HEK293 (cell line): ENCODE measurements around the gene SULT2A1.

Source experiments
- CTCF ChIA-PET: fragments of 350-600 bp; formaldehyde crosslinking; extraction: SDS; loops from one replicate; lab custom pipeline; 2021; ENCODE audit warnings: antibody characterized with exemption; lab: Yijun Ruan, JAX
- POLR2A ChIA-PET: fragments of 300-600 bp; formaldehyde crosslinking; extraction: SDS; loops from one replicate; lab custom pipeline; 2020; ENCODE audit warnings: antibody characterized with exemption, inconsistent platforms; lab: Yijun Ruan, JAX
- H3K27ac ChIP-seq: fragments of 200-500 bp; sonication (Bioruptor generic); 2 replicates; pipeline ENCODE4 v1.5.1; 2014; ENCODE audit warnings: low read depth, low read length, control low read depth, inconsistent platforms; ENCODE audit errors: extremely low read depth
- H3K36me3 ChIP-seq, 2 experiments: fragments of 200-500 bp in 1 of 2; sonication (Bioruptor generic) in 1 of 2; 1 replicate in 1 of 2; 2 replicates in 1 of 2; pipeline ENCODE4 v1.5.1; 2014 to 2017; ENCODE audit warnings: inconsistent platforms in 2 of 2, low read length in 2 of 2; ENCODE audit not compliant: control insufficient read depth in 2 of 2, insufficient read depth in 1 of 2
- H3K4me1 ChIP-seq: fragments of 200-500 bp; sonication (Bioruptor generic); 2 replicates; pipeline ENCODE4 v1.5.1; 2014; ENCODE audit warnings: mild to moderate bottlenecking, low read length, inconsistent platforms; ENCODE audit not compliant: control insufficient read depth, insufficient read depth
- H3K4me3 ChIP-seq: 2 replicates; pipeline ENCODE4 v1.5.1; 2011; ENCODE audit warnings: low read depth, mild to moderate bottlenecking, control low read depth, low read length, moderate library complexity
- H3K9me3 ChIP-seq: fragments of 200-500 bp; sonication (Bioruptor generic); 2 replicates; pipeline ENCODE4 v1.5.1; 2014; ENCODE audit warnings: low read depth, low read length, inconsistent platforms; ENCODE audit not compliant: control insufficient read depth, insufficient read depth
- AEBP2 ChIP-seq: fragments of 450-650 bp; formaldehyde crosslinking; IDR thresholded peaks from 2 replicates; pipeline ENCODE4 v1.5.1; 2016; ENCODE audit warnings: missing biosample characterization, missing genetic modification characterization, borderline replicate concordance
- CTCF ChIP-seq: fragments of 450-650 bp; formaldehyde crosslinking; IDR thresholded peaks from 2 replicates; pipeline ENCODE4 v1.5.1; 2016; ENCODE audit warnings: missing biosample characterization, missing genetic modification characterization
- EGR2 ChIP-seq: fragments of 450-650 bp; formaldehyde crosslinking; IDR thresholded peaks from 2 replicates; pipeline ENCODE4 v1.5.1; 2016; ENCODE audit warnings: low read depth, missing biosample characterization, missing genetic modification characterization
- KLF8 ChIP-seq: fragments of 450-650 bp; formaldehyde crosslinking; IDR thresholded peaks from 2 replicates; pipeline ENCODE4 v1.5.1; 2016; ENCODE audit warnings: missing biosample characterization, missing genetic modification characterization
- KLF9 ChIP-seq: fragments of 450-650 bp; formaldehyde crosslinking; IDR thresholded peaks from 2 replicates; pipeline ENCODE4 v1.5.1; 2016; ENCODE audit warnings: missing biosample characterization, missing genetic modification characterization, low read depth
- PRDM10 ChIP-seq: fragments of 450-650 bp; formaldehyde crosslinking; IDR thresholded peaks from 2 replicates; pipeline ENCODE4 v1.5.1; 2016; ENCODE audit warnings: missing biosample characterization, missing genetic modification characterization
- SETDB1 ChIP-seq: IDR thresholded peaks from one replicate; pipeline ENCODE4 v1.6.1; 2017; ENCODE audit warnings: mild to moderate bottlenecking, low read length, moderate library complexity, mixed read lengths; ENCODE audit not compliant: insufficient read length
- TCF7L2 ChIP-seq: IDR thresholded peaks from 2 replicates; pipeline ENCODE4 v1.6.1; 2011; ENCODE audit warnings: low read depth, mild to moderate bottlenecking, inconsistent platforms, low read length, moderate library complexity, borderline replicate concordance
- TRIM28 ChIP-seq: IDR thresholded peaks from 2 replicates; pipeline ENCODE4 v1.6.1; 2011; ENCODE audit warnings: low read length, control low read depth, borderline replicate concordance
- ZBTB11 ChIP-seq: fragments of 450-650 bp; formaldehyde crosslinking; conservative IDR thresholded peaks from 2 replicates; pipeline ENCODE4 v1.5.1; 2016; ENCODE audit warnings: low read depth, missing biosample characterization, missing genetic modification characterization
- ZBTB44 ChIP-seq: fragments of 450-650 bp; IDR thresholded peaks from 2 replicates; pipeline ENCODE4 v1.5.1; 2018; ENCODE audit warnings: missing biosample characterization, mild to moderate bottlenecking, missing genetic modification characterization
- ZFHX2 ChIP-seq: fragments of 450-650 bp; formaldehyde crosslinking; conservative IDR thresholded peaks from 2 replicates; pipeline ENCODE4 v1.5.1; 2016; ENCODE audit warnings: missing biosample characterization, missing genetic modification characterization
- ZFP37 ChIP-seq: fragments of 450-650 bp; formaldehyde crosslinking; IDR thresholded peaks from 2 replicates; pipeline ENCODE4 v1.5.1; 2016; ENCODE audit warnings: missing biosample characterization, missing genetic modification characterization
- ZNF157 ChIP-seq: fragments of 450-650 bp; formaldehyde crosslinking; IDR thresholded peaks from 2 replicates; pipeline ENCODE4 v1.5.1; 2016; ENCODE audit warnings: missing biosample characterization, missing genetic modification characterization
- ZNF174 ChIP-seq: fragments of 450-650 bp; formaldehyde crosslinking; IDR thresholded peaks from 2 replicates; pipeline ENCODE4 v1.5.0; 2017; ENCODE audit warnings: missing biosample characterization, mild to moderate bottlenecking, missing genetic modification characterization
- ZNF184 ChIP-seq: fragments of 450-650 bp; IDR thresholded peaks from 2 replicates; pipeline ENCODE4 v1.5.1; 2018; ENCODE audit warnings: missing biosample characterization, mild to moderate bottlenecking, missing genetic modification characterization
- ZNF202 ChIP-seq: fragments of 450-650 bp; formaldehyde crosslinking; IDR thresholded peaks from 2 replicates; pipeline ENCODE4 v1.5.1; 2016; ENCODE audit warnings: missing biosample characterization, missing genetic modification characterization, borderline replicate concordance
- ZNF571 ChIP-seq: fragments of 450-650 bp; formaldehyde crosslinking; IDR thresholded peaks from 2 replicates; pipeline ENCODE4 v1.5.0; 2017; ENCODE audit warnings: missing biosample characterization, missing genetic modification characterization
- ZNF658 ChIP-seq: fragments of 450-650 bp; formaldehyde crosslinking; IDR thresholded peaks from 2 replicates; pipeline ENCODE4; 2016; ENCODE audit warnings: missing biosample characterization, missing genetic modification characterization
- ZNF747 ChIP-seq: fragments of 450-650 bp; formaldehyde crosslinking; IDR thresholded peaks from 2 replicates; pipeline ENCODE4 v1.5.1; 2016; ENCODE audit warnings: missing biosample characterization, missing genetic modification characterization
- ZNF768 ChIP-seq: fragments of 450-650 bp; formaldehyde crosslinking; IDR thresholded peaks from 2 replicates; pipeline ENCODE4 v1.5.1; 2018; ENCODE audit warnings: missing biosample characterization, mild to moderate bottlenecking, missing genetic modification characterization

SULT2A1 gene

GRCh38 chr19:47863514-47863936 is 22.6 kb downstream of the SULT2A1 start (continued):
- peak; percentile 56 for TF ChIP-seq ZFHX2 (tag by site-specific recombination)
- TF ChIP-seq ZNF157, result no peak
- TF ChIP-seq PRDM10, result peak; percentile 56
- TF ChIP-seq KLF8 (tag by site-specific recombination), result peak; percentile 52; the same call in 1 of the 2 replicates
- peak; percentile 47; the same call in 1 of the 2 replicates for TF ChIP-seq KLF9 (tag by site-specific recombination)
- TF ChIP-seq EGR2, result peak; percentile 35; the same call in 1 of the 2 replicates
- peak; percentile 88 for TF ChIP-seq CTCF (tag by site-specific recombination)
- TF ChIP-seq ZFP37 (tag by site-specific recombination), result peak; percentile 57; the same call in 1 of the 2 replicates
- no peak for TF ChIP-seq TRIM28
- TF ChIP-seq ZNF202 (tag by site-specific recombination), result no peak
- TF ChIP-seq ZNF174 (tag by site-specific recombination), result no peak
- no peak for TF ChIP-seq ZNF768 (tag by site-specific recombination)

- Histone ChIP-seq H3K4me1 (0 out of 2 replicates have a peak, but pooled peaks cover 4% of the 10 kb centered on the region), H3K36me3 (no peaks in the 10 kb centered on the region; a peak in 1 of 3 replicates)
- POLR2A ChIA-PET, result no interaction called here
- TF ChIP-seq ZNF184 (tag by site-specific recombination) (peak; percentile 99), ZNF747 (no peak)
- TF ChIP-seq, all 188 proteins: peak for 1
- Histone ChIP-seq H3K27ac (no peak overlapping the region), H3K9me3 (no peaks in the 10 kb centered on the region), H3K4me3 (no peak overlapping the region)
- CTCF ChIA-PET, result interaction anchor here (0.7 to 3.3 kb wide), 4 partner anchors 10 to 72 kb away, joined by 5 to 29 read pairs (median 16); no protein-coding TSS in a partner anchor
These were observed 24.5 kb downstream of the SULT2A1 start for GRCh38 chr19:47861630-47862029.

GRCh38 chr19:47860602-47861297 is 25.4 kb downstream of the SULT2A1 start:
- H3K4me3 ChIP-seq, result no peak overlapping the region
- no peaks in the 10 kb centered on the region; a peak in 1 of 3 replicates for H3K36me3 ChIP-seq
- ChIA-PET CTCF (interaction anchor here (1.0 to 3.3 kb wide), 2 partner anchors 9 to 71 kb away, joined by 5 to 28 read pairs; no protein-coding TSS in a partner anchor), POLR2A (no interaction called here)
- H3K4me1 ChIP-seq, result 0 out of 2 replicates have a peak, but pooled peaks cover 4% of the 10 kb centered on the region
- H3K9me3 ChIP-seq, result no peaks in the 10 kb centered on the region
- no peak overlapping the region for H3K27ac ChIP-seq
- no peak for TF ChIP-seq ZNF571 (tag by site-specific recombination)
- TF ChIP-seq ZBTB44 (tag by site-specific recombination), result no peak
- TF ChIP-seq ZBTB11, result no peak
- no peak for TF ChIP-seq ZNF658 (tag by site-specific recombination)
- no peak for TF ChIP-seq SETDB1
- TF ChIP-seq TCF7L2, result no peak
- TF ChIP-seq AEBP2, result no peak
